ENCODE measurements around the gene EMC9.
A peak's percentile ranks its signal among the peaks of the same experiment; 100 is the strongest.

The EMC9 gene

GRCh38 chr14:24141097-24141880 is at the start of gene EMC9:
EMC9 (minus strand) TSS chr14:24141591; CDS start chr14:24141304, 287 bp downstream.
- peak within 1 kb of the TSS; percentile 44; the same call in 1 of the 2 replicates for H2AFZ ChIP-seq (ENCODE audit: low read depth)
- no peak within 1 kb of the TSS for H3K4me3 ChIP-seq (IDR thresholded peaks at IDR 0.05; ENCODE audit: insufficient read depth, low read depth, low read length)
- no peak for TF ChIP-seq CTCF (conservative IDR thresholded peaks at IDR 0.05; ENCODE audit: low read depth, low read length)
- H3K36me3 ChIP-seq (ENCODE audit: insufficient read depth): no peaks in the 10 kb centered on the region
- peak within 1 kb of the TSS; percentile 66 for H3K27ac ChIP-seq
- H3K9ac ChIP-seq: peak within 1 kb of the TSS; percentile 55; the same call in 1 of the 2 replicates
- no peaks in the 10 kb centered on the region for H3K27me3 ChIP-seq (ENCODE audit: insufficient read depth, low read depth)
- H3K4me2 ChIP-seq: peak within 1 kb of the TSS; percentile 36; the same call in 1 of the 2 replicates
- peaks cover 21% of the 10 kb centered on the region; the same call in 1 of the 2 replicates for H3K79me2 ChIP-seq (ENCODE audit: insufficient read depth, low read depth)
- H4K20me1 ChIP-seq (ENCODE audit: insufficient read depth): no peaks in the 10 kb centered on the region
- peaks cover 28% of the 10 kb centered on the region for H3K4me1 ChIP-seq (ENCODE audit: low read depth, poor library complexity, severe bottlenecking)

GRCh38 chr14:24190416-24190815 is 49.0 kb upstream of the EMC9 start:
- Histone ChIP-seq H3K27me3 (ENCODE audit: insufficient read depth, low read depth) (no peaks in the 10 kb centered on the region), H2AFZ (ENCODE audit: low read depth) (no peak overlapping the region), H3K4me2 (no peak overlapping the region), H3K36me3 (ENCODE audit: insufficient read depth) (no peaks in the 10 kb centered on the region), H3K79me2 (ENCODE audit: insufficient read depth, low read depth) (peaks cover 7% of the 10 kb centered on the region; the same call in 1 of the 2 replicates), H3K27ac (no peak overlapping the region), H3K9ac (no peak overlapping the region), H4K20me1 (ENCODE audit: insufficient read depth) (no peaks in the 10 kb centered on the region), H3K4me1 (ENCODE audit: low read depth, poor library complexity, severe bottlenecking) (peaks cover 23% of the 10 kb centered on the region), H3K4me3 (IDR thresholded peaks at IDR 0.05; ENCODE audit: insufficient read depth, low read depth, low read length) (no peak overlapping the region)
- TF ChIP-seq CTCF (conservative IDR thresholded peaks at IDR 0.05; ENCODE audit: low read depth, low read length): no peak

DNA sequence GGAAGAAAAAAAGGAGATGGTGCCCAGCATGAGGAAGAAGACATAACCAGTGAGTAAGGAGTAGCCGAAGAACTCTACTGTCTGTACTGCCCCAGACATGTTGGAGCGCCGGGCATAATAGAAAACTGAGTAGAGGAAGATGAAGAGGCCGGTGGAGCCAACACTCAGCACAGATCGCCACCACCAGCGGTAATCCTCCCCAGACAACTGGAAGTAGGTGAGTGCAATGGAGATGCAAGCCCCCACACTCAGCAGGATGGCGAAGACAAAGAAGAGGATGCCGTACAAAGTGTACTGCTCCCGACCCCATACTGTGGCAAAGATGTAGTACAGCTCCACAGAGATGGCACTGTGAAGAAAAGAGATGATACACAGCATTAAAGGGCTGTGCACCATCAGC is 48.1 kb upstream of the EMC9 start:
- TF ChIP-seq CTCF (conservative IDR thresholded peaks at IDR 0.05; ENCODE audit: low read depth, low read length): no peak
- peaks cover 7% of the 10 kb centered on the region; the same call in 1 of the 2 replicates for H3K79me2 ChIP-seq (ENCODE audit: insufficient read depth, low read depth)
- no peak overlapping the region for H3K4me3 ChIP-seq (IDR thresholded peaks at IDR 0.05; ENCODE audit: insufficient read depth, low read depth, low read length)
- H3K4me2 ChIP-seq: peak overlapping the region; percentile 60
- peaks cover 20% of the 10 kb centered on the region for H3K4me1 ChIP-seq (ENCODE audit: low read depth, poor library complexity, severe bottlenecking)
- no peak overlapping the region for H3K9ac ChIP-seq
- no peaks in the 10 kb centered on the region for H3K27me3 ChIP-seq (ENCODE audit: insufficient read depth, low read depth)
- H3K27ac ChIP-seq: no peak overlapping the region
- no peaks in the 10 kb centered on the region for H4K20me1 ChIP-seq (ENCODE audit: insufficient read depth)
- H2AFZ ChIP-seq (ENCODE audit: low read depth): no peak overlapping the region
- H3K36me3 ChIP-seq (ENCODE audit: insufficient read depth): no peaks in the 10 kb centered on the region

DNA sequence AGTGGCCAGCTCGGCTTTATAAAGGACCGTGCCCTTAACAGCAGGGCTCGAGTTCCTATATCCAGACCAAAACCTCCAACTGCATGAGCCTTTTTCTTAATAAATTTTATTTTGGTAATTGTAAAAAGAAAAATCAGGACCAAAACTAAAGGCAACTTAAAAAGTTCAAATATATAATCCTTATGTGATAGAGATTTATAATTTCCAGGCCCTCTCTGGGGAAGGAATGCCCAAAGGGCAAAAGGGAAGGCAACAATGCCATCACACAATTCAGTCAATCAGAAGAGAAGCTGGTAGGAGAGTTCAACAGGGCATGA is 47.6 kb upstream of the EMC9 start:
- Histone ChIP-seq H3K36me3 (ENCODE audit: insufficient read depth) (no peaks in the 10 kb centered on the region), H3K4me2 (peak overlapping the region; percentile 60), H3K79me2 (ENCODE audit: insufficient read depth, low read depth) (peaks cover 7% of the 10 kb centered on the region; the same call in 1 of the 2 replicates), H3K4me3 (IDR thresholded peaks at IDR 0.05; ENCODE audit: insufficient read depth, low read depth, low read length) (no peak overlapping the region), H3K9ac (no peak overlapping the region), H2AFZ (ENCODE audit: low read depth) (peak overlapping the region; percentile 36; the same call in 1 of the 2 replicates), H3K4me1 (ENCODE audit: low read depth, poor library complexity, severe bottlenecking) (peaks cover 15% of the 10 kb centered on the region), H4K20me1 (ENCODE audit: insufficient read depth) (no peaks in the 10 kb centered on the region), H3K27ac (no peak overlapping the region), H3K27me3 (ENCODE audit: insufficient read depth, low read depth) (no peaks in the 10 kb centered on the region)
- no peak for TF ChIP-seq CTCF (conservative IDR thresholded peaks at IDR 0.05; ENCODE audit: low read depth, low read length)
